ENCODE measurements around the gene FALEC.

DNA sequence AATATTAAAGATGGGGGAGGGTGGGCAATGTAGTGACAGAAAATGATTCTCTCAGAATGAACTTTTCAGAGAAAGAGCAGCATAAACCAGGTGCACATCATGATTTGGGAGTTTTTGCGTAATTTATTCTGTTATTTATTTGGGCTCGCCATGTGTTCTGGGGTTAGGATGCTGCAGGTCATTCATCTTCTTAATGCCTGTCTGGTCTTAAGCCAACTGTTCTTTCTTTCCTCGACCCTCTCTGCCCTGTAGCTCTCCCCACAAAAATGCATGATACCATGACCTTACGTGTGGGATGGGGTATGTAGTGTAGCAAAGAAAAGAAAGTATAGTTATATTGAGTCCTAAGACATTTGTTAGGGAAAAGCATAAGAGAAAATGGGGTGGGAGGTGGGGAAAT is 40.7 kb upstream of the FALEC start:
- TF ChIP-seq POLR2A (IDR thresholded peaks at IDR 0.05) (no peak), EP300 (IDR thresholded peaks at IDR 0.05; ENCODE audit: low read depth) (no peak), CTCF (IDR thresholded peaks at IDR 0.05) (no peak), POLR2AphosphoS5 (IDR thresholded peaks at IDR 0.05) (no peak)
